GM21528 (cell line): ENCODE results near the gene NCAPG2.
A peak's percentile ranks its signal among the peaks of the same experiment; 100 is the strongest.
"Not testable (repeated sequence)": the region's sequence is repeated elsewhere in the genome, so short reads cannot be mapped to it uniquely, and the experiment has no call there.

ENCODE experiments used
- ATAC-seq: cut with Tn5 transposase; IDR thresholded peaks from one replicate; pipeline ENCODE4 v1.9.1; 2021; ENCODE audit warnings: mild to moderate bottlenecking, moderate library complexity; ENCODE audit not compliant: unreplicated experiment, low FRiP score

NCAPG2 gene

DNA sequence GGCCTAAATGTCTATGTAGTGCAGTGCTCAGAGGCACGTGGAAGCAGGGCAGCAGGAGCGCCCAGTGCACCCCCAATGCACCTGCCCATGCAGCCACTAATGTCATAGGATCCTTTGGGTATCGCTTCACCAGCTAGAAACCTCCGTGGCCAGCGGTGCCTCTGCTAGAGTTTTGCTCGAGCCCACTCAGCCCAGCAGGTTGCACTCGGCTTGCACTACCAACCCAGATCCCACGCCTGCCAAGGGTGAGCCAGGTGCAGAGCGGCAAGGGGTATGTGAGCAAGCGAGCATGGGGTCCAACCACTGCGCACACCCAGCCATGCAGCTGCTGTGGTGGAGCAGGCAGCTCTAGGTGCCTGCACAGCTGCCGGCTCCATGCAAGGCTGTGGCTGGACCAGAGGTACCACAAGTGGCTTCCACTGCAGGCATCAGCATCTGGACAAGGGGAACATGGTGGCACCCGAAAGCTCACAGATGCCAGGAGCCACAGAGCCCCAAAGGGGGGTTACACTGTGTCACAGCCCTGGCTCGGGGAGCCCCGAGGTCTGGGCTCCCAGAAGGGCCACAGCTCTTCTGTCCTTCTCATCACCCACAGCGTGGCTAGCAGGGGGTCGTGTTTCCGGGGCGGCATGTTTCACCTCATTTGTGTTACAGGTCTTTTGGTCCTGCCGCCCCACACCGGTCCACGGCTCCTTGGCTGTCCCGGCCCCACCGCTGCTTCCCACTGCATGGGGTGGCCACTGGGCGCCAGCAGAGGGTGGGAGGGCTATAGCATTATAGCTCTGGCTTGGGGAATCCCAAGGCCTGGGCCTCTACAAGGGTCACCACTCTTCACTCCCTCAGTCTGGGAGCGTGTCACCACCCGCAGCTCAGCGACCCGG, 2.3 kb upstream of the NCAPG2 start:
- ATAC-seq, result no peak

DNA sequence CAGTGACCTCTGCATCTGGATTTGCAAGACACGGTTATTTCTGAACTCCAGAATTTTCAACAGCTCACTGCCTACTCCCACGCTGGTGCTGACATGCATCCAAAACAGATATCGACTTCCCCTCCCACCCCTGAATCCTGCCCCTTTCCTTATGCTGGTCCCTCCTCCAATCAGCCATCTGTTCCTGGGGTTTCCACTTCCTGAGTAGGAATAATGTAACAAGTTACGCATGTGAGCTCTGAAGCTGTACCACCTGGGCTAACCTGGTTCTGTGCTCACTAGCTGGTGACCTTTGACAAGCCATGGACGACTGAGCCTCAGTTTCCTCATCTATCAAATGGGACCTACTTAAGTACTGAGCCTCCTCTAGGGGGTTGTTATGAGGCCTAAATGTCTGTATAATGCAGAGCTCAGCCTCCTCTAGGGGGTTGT, 1.7 kb upstream of the NCAPG2 start:
- ATAC-seq, result no peak

DNA sequence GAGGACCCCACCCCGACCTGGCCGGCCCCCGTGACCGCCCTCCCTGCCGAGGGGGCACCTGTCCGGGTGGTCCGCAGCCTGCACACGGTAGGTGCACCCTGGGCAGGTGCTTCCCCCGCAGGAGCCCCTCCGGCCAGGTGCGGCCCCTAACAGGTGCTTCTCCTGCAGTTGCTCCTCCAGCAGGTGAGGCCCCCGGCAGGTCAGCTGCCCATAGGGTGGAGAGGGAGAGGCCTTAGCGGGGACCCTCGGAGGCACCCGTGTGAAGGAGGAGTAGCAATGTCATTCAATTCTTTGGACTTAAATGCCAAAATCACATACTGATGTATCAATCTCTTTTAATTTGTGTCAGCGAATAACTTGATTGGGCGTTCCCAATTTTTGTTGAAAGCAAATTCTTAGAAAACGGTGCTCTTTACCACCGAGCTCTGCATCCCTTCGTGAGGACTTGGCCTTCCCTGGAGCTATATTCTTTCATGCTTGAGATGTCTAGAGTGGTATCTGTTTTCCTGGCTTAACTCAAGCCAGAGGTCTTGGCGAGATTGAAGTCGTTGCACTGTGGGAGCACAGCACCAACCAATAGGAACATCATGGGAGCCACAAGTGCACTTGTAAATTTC, 738 bp upstream of the NCAPG2 start:
- ATAC-seq, result no peak

DNA sequence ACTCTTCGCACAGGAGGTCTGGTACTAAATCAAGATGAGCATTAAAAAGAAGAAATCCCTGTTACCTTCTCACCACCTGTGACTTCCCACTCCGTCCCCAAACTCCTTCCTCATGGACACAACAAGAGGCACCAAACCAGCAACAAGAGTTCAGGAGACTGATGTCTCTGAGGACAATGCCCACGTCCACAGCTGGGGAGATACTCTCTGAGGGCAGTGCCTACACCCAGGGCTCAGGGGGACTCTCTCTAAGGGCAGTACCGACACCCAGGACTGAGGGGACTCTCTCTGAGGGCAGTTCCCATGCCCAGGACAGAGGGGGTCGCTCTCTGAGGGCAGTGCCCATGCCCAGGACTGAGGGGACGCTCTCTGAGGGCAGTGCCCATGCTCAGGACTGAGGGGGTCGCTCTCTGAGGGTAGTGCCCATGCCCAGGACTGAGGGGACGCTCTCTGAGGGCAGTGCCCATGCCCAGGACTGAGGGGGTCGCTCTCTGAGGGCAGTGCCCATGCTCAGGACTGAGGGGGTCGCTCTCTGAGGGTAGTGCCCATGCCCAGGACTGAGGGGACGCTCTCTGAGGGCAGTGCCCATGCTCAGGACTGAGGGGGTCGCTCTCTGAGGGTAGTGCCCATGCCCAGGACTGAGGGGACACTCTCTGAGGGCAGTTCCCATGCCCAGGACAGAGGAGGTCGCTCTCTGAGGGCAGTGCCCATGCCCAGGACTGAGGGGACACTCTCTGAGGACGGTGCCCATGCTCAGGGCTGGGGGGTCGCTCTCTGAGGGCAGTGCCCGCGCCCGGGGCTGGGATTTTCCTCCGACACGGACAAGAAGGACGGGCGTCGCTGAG, 703 bp downstream of the NCAPG2 start:
- not testable (repeated sequence) for ATAC-seq

DNA sequence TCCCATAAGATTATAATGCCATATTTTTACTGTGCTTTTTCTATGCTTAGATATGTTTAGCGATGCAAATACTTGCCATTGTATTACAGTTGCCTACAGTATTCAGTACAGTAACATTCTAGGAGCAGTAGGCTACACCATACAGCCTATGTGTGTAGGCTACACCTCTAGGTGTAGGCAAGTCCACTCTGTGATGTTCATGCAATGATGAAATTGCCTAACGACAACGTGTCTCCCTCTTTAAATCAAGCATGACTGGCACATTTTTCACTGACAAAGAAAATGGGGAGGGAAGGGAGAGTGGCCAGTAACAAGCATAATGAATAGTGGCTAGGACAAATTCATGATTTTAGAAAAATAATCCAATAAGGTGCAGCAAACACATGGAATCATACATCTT, 1.7 kb downstream of the NCAPG2 start:
- no peak for ATAC-seq

DNA sequence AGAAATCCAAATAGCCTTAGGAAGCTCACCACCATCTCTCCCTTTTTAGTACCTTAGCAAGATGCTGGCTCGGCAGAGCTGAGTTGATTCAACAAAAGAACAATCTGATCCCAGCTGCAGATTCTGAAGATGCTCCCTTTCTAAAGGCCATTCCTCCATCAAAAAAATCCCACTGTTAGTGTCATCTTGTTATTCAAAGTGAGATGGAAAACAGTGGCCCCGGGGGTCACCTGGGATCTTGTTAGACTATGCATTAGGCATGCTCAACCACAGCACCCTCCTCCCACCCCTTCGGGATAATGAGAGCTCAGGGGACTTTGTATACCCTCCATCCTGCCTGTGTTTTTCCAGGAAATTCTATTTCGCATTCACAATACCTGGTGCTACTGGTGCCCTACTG, 2.4 kb downstream of the NCAPG2 start:
- ATAC-seq, result no peak

DNA sequence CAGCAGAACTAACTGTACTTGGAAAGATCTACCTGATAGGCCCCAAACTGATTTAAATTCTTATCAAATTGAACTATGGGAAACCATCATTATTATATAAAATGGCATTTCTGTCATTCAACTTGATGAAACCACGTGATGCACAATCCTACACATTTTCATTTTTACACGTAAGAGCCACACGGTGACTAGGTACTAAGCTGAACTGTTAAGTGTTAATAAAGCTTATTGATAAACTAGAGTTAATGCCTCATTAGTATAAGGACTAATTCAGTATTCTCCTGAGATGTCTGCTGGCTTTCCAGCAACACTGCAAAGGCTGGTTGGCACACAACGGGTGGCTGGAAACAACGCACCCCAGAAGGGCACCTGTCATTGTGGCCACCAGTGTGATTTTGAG, 4.6 kb downstream of the NCAPG2 start:
- ATAC-seq, result no peak

DNA sequence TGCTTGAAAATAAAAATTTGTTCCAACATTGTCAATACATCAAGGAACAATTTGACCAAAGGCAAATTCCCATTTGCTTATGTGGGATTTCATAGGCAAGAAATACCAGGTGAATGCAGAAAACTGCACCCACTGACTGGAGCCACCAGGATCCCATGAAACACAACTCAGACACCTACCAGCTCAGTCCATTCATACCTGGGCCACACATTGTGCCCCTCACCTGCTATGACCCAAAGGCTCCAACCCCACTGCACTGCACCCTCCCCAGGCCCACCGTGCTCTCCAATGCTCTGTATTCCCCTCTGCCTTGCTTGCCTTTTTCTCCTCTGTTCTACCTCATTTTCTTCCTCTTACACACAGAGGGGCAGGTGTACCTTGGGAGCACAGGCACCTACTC, 5.3 kb downstream of the NCAPG2 start:
- no peak for ATAC-seq

DNA sequence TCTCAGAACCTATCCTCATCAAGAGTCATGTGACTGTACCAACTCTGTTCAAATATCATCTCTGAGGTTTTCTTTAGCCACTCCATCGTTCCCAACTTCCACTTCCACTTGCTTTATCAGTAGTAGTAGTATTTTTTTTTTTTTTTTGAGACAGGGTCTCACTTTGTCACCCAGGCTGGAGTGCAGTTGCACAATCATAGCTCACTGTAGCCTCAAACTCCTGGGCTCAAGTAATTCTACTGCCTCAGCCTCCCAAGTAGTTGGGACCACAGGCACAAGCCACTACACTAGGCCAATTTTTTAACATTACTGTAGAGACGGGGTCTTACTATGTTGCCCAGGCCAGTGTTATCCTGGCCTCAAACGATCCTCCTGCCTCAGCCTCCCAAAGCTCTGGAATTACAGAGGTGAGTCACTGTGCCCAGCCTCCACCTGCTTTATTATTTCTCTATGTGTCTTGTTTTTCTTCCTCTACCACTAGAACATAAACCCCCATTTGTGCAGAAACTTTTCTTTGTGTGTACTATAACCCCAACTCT, 5.9 kb downstream of the NCAPG2 start:
- ATAC-seq, result no peak

DNA sequence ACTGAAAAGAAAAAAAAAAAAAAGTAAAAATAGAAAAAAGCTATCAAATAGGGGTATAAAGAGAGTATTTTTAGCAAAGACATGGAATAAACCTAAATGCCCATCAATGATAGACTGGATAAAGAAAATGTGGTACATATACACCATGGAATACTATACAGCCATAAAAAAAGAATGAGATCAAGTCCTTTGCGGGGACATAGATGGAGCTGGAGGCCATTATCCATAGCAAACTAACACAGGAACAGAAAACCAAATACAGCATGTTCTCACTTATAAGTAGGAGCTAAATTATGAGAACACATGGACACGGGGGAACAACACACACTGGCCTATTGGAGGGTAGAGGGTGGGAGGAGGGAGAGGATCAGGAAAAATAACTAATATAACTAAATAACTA, 7.0 kb downstream of the NCAPG2 start:
- ATAC-seq, result not testable (repeated sequence)

DNA sequence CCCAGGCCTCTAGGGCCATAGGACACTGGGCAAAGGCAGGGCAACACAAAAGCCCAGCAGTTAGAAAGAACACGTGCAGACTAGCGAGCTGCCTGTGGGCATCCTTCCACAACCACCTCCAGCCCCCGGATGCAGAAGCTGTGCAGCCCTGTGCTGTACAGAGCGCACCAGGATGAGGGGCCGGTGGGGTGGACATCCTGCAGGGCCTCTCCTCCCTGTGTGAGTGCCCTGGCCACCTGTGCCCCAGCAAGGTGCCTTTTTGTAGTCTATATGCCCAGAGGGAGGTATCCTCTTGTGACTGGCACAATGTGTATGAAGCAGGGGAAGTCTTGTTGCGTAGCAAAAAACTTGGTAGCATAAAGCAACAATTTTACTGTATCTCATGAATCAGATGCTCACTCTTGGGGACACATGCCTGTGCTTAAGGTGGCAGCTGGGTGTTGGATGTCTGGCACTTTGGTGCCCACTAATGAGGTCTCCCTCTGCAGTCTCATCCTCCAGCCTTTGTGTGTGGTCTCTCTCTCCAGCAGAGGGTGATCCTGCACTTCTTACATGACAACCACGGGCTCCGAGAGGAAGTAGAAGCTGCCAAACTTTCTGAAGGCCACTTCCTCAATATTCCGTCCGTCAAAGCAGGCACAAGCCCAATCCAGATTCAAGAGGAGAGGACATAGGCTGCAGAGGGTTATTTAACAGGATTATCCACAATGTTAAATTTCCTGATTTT, 8.7 kb downstream of the NCAPG2 start:
- peak; percentile 59 for ATAC-seq

DNA sequence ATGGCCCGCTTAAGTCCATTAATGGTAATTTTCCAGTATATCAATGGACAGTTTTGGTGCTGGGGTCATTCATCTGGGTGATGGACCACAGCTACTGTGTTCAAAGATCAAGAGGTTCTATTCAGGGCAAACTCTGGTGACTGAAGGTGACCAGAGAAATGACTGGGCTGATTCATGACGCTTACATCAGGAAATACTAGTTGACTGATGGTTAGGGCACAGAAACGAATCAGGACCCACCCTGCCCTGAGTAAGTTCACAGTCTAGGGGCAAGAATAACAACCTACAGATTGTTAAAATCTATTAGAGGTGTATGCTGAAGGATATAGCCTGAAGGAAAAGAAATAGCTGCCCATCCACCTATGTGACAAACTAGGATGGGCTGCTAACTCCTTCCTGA, 9.5 kb downstream of the NCAPG2 start:
- no peak for ATAC-seq

DNA sequence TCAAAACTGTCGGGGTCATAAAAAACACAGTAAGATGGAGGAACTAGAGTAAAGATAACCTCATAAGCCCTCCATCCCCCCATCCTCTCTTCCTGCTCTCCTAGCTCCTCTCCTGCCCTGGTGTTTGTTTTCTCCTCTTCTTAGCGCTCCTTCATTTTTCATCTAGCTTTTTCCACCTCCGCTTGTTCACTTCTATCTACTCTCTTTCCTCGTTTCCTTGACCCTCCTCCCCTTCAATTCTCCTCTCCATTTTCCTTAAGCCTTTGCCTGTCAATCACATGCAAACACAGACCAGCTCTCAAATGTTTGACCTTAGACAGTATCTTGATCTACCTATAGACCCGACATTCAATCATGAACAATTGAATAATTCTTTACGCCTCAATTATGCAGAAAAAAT, 10.0 kb downstream of the NCAPG2 start:
- no peak for ATAC-seq

DNA sequence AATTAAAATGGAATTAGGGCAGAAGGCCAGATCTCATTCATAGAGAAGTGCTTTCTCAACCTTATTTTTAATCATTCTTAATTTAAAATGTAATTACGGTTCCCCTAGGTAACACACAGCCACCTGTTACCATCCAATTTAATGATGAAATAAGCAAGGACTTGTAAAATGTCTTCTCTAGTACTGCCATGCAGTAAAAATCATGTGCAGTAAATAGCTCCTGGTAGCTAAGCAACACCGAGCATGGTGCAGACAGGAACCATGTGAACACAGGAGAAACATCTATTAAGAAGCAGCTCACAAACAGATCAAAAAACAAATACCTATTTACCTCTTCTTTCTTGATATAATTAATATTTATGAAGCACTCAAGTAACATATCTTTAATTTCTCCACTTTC, 15.1 kb downstream of the NCAPG2 start:
- no peak for ATAC-seq

DNA sequence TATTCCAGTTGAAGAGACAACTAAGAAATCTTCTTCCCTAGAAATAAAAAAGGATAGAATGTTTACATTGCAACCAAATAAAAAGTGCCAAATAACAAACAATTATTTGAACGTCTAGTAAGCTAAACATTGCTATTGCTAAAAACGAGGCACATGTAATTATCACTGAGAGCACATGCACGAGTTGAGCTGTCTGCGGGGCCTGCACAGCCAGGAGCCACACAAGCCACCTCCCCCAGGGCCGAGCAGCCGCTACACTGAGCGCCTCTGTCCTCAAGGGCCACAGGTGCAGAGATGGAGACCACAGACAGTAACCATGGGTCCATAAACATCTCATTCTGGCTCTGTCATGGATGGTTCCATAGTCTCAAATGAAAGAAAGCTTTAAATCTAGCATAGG, 17.2 kb downstream of the NCAPG2 start:
- ATAC-seq, result no peak

DNA sequence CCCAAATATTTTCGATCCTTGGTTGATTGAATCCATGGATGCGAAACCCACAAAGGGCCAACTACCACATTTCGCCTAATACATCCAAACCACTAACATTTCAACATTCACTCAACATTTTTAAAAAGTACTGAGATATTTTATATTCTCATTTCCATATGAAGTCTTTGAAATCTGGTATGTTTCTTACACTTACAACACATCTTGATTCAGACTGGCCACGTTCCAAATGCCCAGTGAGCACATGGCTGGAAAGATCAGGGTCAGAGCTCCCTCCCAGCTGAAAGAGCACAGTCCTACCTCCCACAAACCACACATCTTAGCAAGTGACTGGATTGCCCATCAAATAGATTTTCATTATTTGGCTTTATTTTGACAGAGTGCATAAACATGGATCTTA, 18.9 kb downstream of the NCAPG2 start:
- ATAC-seq, result no peak

DNA sequence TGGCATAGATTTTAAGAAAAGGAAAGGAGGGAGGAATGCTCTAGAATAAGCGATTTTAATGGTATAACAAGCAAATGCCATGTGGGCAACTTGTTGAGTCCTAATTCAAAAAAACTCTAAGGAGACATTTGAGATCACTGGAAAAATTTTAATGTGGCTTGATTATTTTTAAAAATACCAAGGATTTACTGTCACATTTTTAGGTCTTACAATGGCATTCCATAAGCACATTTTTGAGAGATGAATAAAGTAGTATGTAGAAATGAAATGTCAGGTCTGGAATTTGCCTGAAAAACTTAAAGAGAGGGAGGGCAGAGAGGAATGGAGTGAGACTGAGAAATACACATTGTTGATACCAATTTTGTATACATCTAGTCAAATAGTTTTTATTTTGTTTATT, 20.3 kb downstream of the NCAPG2 start:
- no peak for ATAC-seq

DNA sequence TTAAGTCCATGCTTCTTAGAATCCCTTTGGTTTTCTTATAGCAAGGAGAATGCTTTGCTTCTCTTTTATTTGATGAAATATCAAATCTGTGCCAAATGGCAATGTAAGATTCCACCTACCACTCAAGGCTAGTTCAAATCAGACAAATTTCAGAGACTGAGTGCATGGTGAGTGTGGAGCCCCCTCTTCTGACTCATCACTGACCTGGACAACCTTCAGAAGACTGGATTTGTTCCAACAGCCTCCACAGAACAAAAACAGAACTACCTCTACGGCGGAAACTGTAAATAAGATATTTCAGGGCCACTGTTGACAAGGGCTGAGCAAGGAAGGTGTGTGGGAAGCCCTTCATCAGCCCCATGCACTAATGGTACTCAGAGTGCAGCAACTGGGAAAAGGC, 21.1 kb downstream of the NCAPG2 start:
- ATAC-seq, result no peak

DNA sequence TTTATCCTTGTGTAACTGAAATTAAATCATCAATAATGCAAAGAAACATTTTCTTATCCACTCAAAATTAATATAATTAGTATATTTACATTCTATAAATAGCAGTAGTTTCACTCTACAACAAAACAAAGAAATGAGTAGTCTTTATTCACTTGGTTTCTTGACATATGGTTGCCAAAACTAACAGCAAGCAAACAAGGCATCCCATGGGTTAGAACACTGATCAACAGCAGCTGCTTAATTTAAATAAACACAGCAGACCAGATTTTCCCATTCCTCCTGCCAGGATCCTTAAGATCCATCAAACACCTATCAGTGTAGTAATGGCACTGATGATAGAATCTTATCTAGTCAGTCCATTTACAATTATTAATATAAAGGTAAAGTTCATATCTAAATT, 22.1 kb downstream of the NCAPG2 start:
- ATAC-seq, result no peak

DNA sequence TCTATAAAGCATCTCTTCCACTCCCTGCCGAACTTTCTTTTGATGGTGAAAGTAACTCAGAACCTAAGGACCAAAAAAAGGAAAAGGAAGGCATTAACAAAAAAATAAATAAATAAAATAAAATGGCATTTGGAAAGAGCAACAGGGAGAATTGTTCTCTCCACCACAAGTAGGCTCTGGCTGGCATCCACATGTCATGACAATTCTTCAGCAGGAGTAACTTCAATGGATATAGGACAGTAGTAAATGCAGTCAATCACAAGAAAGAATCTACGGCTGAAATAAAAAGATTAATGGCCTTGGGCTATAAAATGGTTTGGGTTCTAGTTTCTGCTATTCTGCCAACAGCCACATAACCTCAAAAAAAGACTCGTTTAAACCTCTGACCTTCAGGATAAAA, 23.9 kb downstream of the NCAPG2 start:
- ATAC-seq, result no peak
